SK-N-SH (cell line): ENCODE data around the gene DTNBP1. TPM values are rescaled to one million over a fixed set of nuclear protein-coding genes. Genes with fewer than 3 reads are reported as not detected.

Experiments used
- CTCF ChIA-PET: fragments of 300-600, 350-600 bp; formaldehyde crosslinking; extraction: SDS; loops from one replicate; lab custom pipeline; 2021; lab: Yijun Ruan, JAX
- POLR2A ChIA-PET: fragments of 350-600 bp; sonication (Branson Sonifier 250); formaldehyde crosslinking; extraction: SDS; loops from one replicate; lab custom pipeline; 2020; ENCODE audit warnings: antibody characterized with exemption, inconsistent platforms; lab: Yijun Ruan, JAX
- DNase-seq: peaks from one replicate; pipeline ENCODE4 v3.0.0; 2012
- H2AFZ ChIP-seq: fragments of 200-600 bp; sonication (generic); 2 replicates; pipeline ENCODE4 v1.8.1; 2016; ENCODE audit warnings: antibody characterized with exemption, mild to moderate bottlenecking, low read depth
- H3F3A ChIP-seq: fragments of 200-600 bp; sonication (generic); replicated peaks from 2 replicates; pipeline ENCODE3; 2016; ENCODE audit warnings: antibody characterized with exemption, mild to moderate bottlenecking; ENCODE audit not compliant: insufficient read depth
- H3K27ac ChIP-seq, 2 experiments: fragments of 200-500 bp in 1 of 2; fragments of 200-600 bp in 1 of 2; sonication (Bioruptor generic) in 1 of 2; sonication (generic), shearing (Covaris generic) in 1 of 2; 2 replicates each; pipeline versions ENCODE4 v1.5.1 to v1.6.1; 2014 to 2016; ENCODE audit warnings: low read depth in 2 of 2, inconsistent platforms in 1 of 2, low read length in 1 of 2, mild to moderate bottlenecking in 1 of 2, mixed read lengths in 1 of 2
- H3K27me3 ChIP-seq: fragments of 200-600 bp; sonication (generic), shearing (Covaris generic); 2 replicates; pipeline ENCODE4 v1.6.1; 2016; ENCODE audit warnings: mixed run types; ENCODE audit not compliant: insufficient read depth
- H3K36me3 ChIP-seq, 2 experiments: fragments of 200-500 bp in 1 of 2; fragments of 200-600 bp in 1 of 2; sonication (Bioruptor generic) in 1 of 2; sonication (generic) in 1 of 2; replicated peaks in 1 of 2; 2 replicates each; pipeline versions ENCODE3 to v1.5.1; 2014 to 2016; ENCODE audit warnings: low read length in 1 of 2, mild to moderate bottlenecking in 1 of 2; ENCODE audit not compliant: insufficient read depth in 2 of 2, control insufficient read depth in 1 of 2
- H3K4me1 ChIP-seq, 2 experiments: fragments of 200-500 bp in 1 of 2; fragments of 200-600 bp in 1 of 2; sonication (Bioruptor generic) in 1 of 2; sonication (generic), shearing (Covaris generic) in 1 of 2; 2 replicates each; pipeline versions ENCODE4 v1.5.1 to v1.6.1; 2014 to 2016; ENCODE audit warnings: low read depth in 1 of 2, low read length in 1 of 2, mixed run types in 1 of 2; ENCODE audit not compliant: insufficient read depth in 2 of 2, control insufficient read depth in 1 of 2
- H3K4me2 ChIP-seq: fragments of 200-600 bp; sonication (generic), shearing (Covaris generic); 2 replicates; pipeline ENCODE4 v1.6.1; 2017; ENCODE audit warnings: mixed run types
- H3K4me3 ChIP-seq, 2 experiments: fragments of 200-500 bp in 1 of 2; fragments of 200-600 bp in 1 of 2; sonication (Bioruptor generic) in 1 of 2; sonication (generic), shearing (Covaris generic) in 1 of 2; 2 replicates each; pipeline versions ENCODE4 v1.5.1 to v1.8.1; 2014 to 2016; ENCODE audit warnings: low read depth in 2 of 2, inconsistent platforms in 1 of 2, low read length in 1 of 2, mild to moderate bottlenecking in 1 of 2, mixed read lengths in 1 of 2, moderate library complexity in 1 of 2
- H3K79me2 ChIP-seq: fragments of 200-600 bp; sonication (generic); 2 replicates; pipeline ENCODE4 v1.8.1; 2017; ENCODE audit warnings: mild to moderate bottlenecking; ENCODE audit not compliant: insufficient read depth
- H3K9ac ChIP-seq: fragments of 200-600 bp; sonication (generic); 2 replicates; pipeline ENCODE4 v1.6.1; 2017; ENCODE audit warnings: mixed run types
- H3K9me2 ChIP-seq: fragments of 200-600 bp; sonication (generic); 2 replicates; pipeline ENCODE4 v1.6.1; 2017; ENCODE audit warnings: mixed run types
- H3K9me3 ChIP-seq: fragments of 200-600 bp; sonication (generic); 2 replicates; pipeline ENCODE4 v1.6.1; 2017; ENCODE audit warnings: mixed run types, mild to moderate bottlenecking, moderate library complexity
- H4K20me1 ChIP-seq: fragments of 200-600 bp; sonication (generic); 2 replicates; pipeline ENCODE4 v1.6.1; 2017; ENCODE audit warnings: mild to moderate bottlenecking, mixed run types; ENCODE audit not compliant: insufficient read depth
- EZH2phosphoT487 ChIP-seq: fragments of 200-600 bp; sonication (generic); IDR thresholded peaks from 2 replicates; pipeline ENCODE4 v1.6.1; 2017; ENCODE audit warnings: low read depth, mixed run types, mild to moderate bottlenecking, antibody characterized with exemption, moderate library complexity, borderline replicate concordance
- JUND ChIP-seq: IDR thresholded peaks from 2 replicates; pipeline ENCODE4 v1.4.0; 2012
- POLR2AphosphoS5 ChIP-seq: IDR thresholded peaks from 2 replicates; pipeline ENCODE4 v1.6.1; 2012; ENCODE audit warnings: low read depth, low read length
- RAD21 ChIP-seq: IDR thresholded peaks from 2 replicates; pipeline ENCODE4 v1.6.1; 2012; ENCODE audit warnings: mild to moderate bottlenecking, low read length
- RFX5 ChIP-seq: IDR thresholded peaks from 2 replicates; pipeline ENCODE4 v1.6.1; 2012; ENCODE audit warnings: mild to moderate bottlenecking, improper control_type of control experiment, low read length
- SMC3 ChIP-seq: IDR thresholded peaks from 2 replicates; pipeline ENCODE4 v1.6.1; 2012; ENCODE audit warnings: low read depth, low read length, improper control_type of control experiment
- TCF12 ChIP-seq: IDR thresholded peaks from 2 replicates; pipeline ENCODE4 v1.4.0; 2012
- YY1 ChIP-seq: IDR thresholded peaks from 2 replicates; pipeline ENCODE4 v1.4.0; 2012; ENCODE audit warnings: low read depth, mild to moderate bottlenecking
- WGBS: methylation state at CpG from one replicate; pipeline ENCODE4 v1.1.6; 2017; ENCODE audit warnings: low lambda C conversion rate; 5-methylcytosine and 5-hydroxymethylcytosine counted together
- polyA plus RNA-seq, 3 experiments: library from polyadenylated mRNA; depleted of rRNA; stranded (reverse); fragments of >200 nt; gene quantifications; 2 replicates each; pipeline ENCODE4 v1.2.3, GENCODE V29; 2012
- TF ChIP-seq, protein P1 (sequence below): IDR thresholded peaks from 2 replicates; pipeline ENCODE4 v1.4.0; 2012; ENCODE audit warnings: low read depth
- TF ChIP-seq, protein P2 (sequence below): IDR thresholded peaks from 2 replicates; pipeline ENCODE4 v1.6.1; 2012; ENCODE audit warnings: mild to moderate bottlenecking, low read depth, low read length, moderate library complexity
- TF ChIP-seq, protein P3 (sequence below): IDR thresholded peaks from 2 replicates; pipeline ENCODE4 v1.4.0; 2012; ENCODE audit warnings: low read depth, borderline replicate concordance

The DTNBP1 gene
- polyA plus RNA-seq, 1 of the 3 experiments (the other 2 are of a cell fraction) = 19.7 TPM

DNA sequence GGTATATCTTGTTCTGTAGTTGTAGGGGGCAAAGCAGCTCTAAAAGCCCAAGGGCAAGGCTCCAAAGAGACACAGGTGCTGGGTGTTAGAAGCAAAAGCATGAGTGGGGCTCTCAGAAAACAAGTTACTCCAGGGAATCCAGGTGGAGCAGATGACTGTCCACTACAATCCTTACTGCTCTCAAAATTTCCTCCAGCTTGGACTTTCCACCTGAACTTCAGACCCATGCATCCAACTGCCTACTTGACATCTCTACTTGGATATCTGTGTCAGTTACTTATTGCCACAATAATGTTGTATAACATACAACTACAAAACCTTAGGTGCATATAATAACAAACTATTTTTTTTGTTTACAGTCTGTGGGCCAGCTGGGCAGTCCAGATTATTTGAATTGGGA lies 22.8 kb upstream of the DTNBP1 start:
- H3F3A ChIP-seq = no peaks in the 10 kb centered on the region
- no peaks in the 10 kb centered on the region for H3K9me3 ChIP-seq
- H3K9me2 ChIP-seq = no peaks in the 10 kb centered on the region
- no peak overlapping the region for H3K4me3 ChIP-seq
- H3K79me2 ChIP-seq = no peaks in the 10 kb centered on the region
- no peak overlapping the region for H3K27ac ChIP-seq
- DNase-seq = no peak
- ChIA-PET CTCF (interaction anchor here (0.7 to 2.7 kb wide), 5 partner anchors 8 to 522 kb away, joined by 3 to 14 read pairs (median 4); partner anchors contain the start of gene MYLIP), POLR2A (no interaction called here)
- H3K36me3 ChIP-seq = no peaks in the 10 kb centered on the region
- no peaks in the 10 kb centered on the region; the same call in 1 of the 2 replicates for H3K27me3 ChIP-seq
- no peak overlapping the region for H3K4me2 ChIP-seq
- H3K4me1 ChIP-seq = no peaks in the 10 kb centered on the region; a peak in 1 of 4 replicates
- TF ChIP-seq YY1 (no peak), RFX5 (no peak), SMC3 (no peak), EZH2phosphoT487 (no peak), POLR2AphosphoS5 (no peak), JUND (no peak), TCF12 (no peak), RAD21 (no peak)
- TF ChIP-seq, protein P1, sequence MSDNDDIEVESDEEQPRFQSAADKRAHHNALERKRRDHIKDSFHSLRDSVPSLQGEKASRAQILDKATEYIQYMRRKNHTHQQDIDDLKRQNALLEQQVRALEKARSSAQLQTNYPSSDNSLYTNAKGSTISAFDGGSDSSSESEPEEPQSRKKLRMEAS = no peak
- TF ChIP-seq, protein P2, sequence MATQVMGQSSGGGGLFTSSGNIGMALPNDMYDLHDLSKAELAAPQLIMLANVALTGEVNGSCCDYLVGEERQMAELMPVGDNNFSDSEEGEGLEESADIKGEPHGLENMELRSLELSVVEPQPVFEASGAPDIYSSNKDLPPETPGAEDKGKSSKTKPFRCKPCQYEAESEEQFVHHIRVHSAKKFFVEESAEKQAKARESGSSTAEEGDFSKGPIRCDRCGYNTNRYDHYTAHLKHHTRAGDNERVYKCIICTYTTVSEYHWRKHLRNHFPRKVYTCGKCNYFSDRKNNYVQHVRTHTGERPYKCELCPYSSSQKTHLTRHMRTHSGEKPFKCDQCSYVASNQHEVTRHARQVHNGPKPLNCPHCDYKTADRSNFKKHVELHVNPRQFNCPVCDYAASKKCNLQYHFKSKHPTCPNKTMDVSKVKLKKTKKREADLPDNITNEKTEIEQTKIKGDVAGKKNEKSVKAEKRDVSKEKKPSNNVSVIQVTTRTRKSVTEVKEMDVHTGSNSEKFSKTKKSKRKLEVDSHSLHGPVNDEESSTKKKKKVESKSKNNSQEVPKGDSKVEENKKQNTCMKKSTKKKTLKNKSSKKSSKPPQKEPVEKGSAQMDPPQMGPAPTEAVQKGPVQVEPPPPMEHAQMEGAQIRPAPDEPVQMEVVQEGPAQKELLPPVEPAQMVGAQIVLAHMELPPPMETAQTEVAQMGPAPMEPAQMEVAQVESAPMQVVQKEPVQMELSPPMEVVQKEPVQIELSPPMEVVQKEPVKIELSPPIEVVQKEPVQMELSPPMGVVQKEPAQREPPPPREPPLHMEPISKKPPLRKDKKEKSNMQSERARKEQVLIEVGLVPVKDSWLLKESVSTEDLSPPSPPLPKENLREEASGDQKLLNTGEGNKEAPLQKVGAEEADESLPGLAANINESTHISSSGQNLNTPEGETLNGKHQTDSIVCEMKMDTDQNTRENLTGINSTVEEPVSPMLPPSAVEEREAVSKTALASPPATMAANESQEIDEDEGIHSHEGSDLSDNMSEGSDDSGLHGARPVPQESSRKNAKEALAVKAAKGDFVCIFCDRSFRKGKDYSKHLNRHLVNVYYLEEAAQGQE = no peak
- no peaks in the 10 kb centered on the region for H4K20me1 ChIP-seq
- no peak overlapping the region for H3K9ac ChIP-seq
- no peak overlapping the region for H2AFZ ChIP-seq

DNA sequence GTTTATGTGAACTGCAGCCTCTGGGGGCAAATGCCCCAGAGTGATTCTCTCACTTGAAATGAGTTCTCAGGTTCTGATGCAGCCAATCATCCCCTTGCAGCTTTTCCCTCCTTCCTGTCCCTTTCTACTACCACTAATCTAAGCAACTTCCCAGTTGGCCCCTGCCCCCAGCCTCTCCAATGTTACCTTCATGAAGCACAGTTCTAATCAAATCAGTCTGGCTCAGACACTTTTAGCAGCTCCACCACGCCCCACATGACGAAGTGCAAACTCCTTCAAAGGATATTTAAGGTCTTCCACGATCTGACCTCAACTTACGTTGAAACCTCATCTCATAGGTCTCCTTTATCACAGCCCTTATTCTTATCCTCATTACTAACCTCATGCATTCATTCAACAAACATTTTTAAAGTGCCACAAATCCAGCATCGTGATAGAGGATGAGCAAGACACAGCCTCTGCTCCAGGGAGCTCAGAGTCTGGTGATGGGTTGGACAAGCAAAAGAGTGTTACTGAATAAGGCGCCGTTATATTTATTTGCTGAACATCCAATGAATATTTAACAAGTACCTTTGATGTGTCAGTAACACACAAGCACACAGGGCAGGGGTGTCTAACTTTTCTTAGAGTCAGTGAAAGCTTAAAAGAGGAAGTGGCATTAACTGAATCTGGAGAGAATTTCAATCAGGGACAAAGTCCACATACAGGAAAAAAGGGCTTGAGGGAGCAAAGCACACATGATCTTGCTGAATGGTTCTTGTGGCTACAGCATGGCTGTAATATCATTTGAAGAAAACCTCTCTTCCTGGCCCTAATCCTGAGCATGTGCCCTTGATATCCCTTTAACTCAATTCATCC lies 20.4 kb upstream of the DTNBP1 start:
- Histone ChIP-seq H3K36me3 (no peaks in the 10 kb centered on the region), H3K9me2 (no peaks in the 10 kb centered on the region), H3K4me2 (no peak overlapping the region), H3K79me2 (no peaks in the 10 kb centered on the region), H3K9me3 (no peaks in the 10 kb centered on the region), H3K4me3 (no peak overlapping the region), H3K9ac (no peak overlapping the region), H3F3A (no peaks in the 10 kb centered on the region), H3K27me3 (no peaks in the 10 kb centered on the region; the same call in 1 of the 2 replicates), H3K27ac (no peak overlapping the region), H3K4me1 (no peaks in the 10 kb centered on the region), H4K20me1 (no peaks in the 10 kb centered on the region), H2AFZ (no peak overlapping the region)
- CTCF ChIA-PET = interaction anchor here (0.6 to 1.4 kb wide), 2 partner anchors 234 to 500 kb away, joined by 3 to 7 read pairs; no protein-coding TSS in a partner anchor
- POLR2A ChIA-PET = no interaction called here
- WGBS = 47% methylated on average over 7 of the region's 7 CpGs
- no peak for DNase-seq
- TF ChIP-seq, protein P3, sequence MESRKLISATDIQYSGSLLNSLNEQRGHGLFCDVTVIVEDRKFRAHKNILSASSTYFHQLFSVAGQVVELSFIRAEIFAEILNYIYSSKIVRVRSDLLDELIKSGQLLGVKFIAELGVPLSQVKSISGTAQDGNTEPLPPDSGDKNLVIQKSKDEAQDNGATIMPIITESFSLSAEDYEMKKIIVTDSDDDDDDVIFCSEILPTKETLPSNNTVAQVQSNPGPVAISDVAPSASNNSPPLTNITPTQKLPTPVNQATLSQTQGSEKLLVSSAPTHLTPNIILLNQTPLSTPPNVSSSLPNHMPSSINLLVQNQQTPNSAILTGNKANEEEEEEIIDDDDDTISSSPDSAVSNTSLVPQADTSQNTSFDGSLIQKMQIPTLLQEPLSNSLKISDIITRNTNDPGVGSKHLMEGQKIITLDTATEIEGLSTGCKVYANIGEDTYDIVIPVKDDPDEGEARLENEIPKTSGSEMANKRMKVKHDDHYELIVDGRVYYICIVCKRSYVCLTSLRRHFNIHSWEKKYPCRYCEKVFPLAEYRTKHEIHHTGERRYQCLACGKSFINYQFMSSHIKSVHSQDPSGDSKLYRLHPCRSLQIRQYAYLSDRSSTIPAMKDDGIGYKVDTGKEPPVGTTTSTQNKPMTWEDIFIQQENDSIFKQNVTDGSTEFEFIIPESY = no peak
- no peak for TF ChIP-seq RAD21
